ENCODE data around the gene STAP2. TPM values are rescaled to one million over a fixed set of nuclear protein-coding genes. Genes with fewer than 3 reads are reported as not detected.

Gene STAP2
- 10 to 100 TPM in 2 of 3 donors, 1 to 10 TPM in 1; 1.6 to 51.4 (median 25.9) TPM for total RNA-seq

DNA sequence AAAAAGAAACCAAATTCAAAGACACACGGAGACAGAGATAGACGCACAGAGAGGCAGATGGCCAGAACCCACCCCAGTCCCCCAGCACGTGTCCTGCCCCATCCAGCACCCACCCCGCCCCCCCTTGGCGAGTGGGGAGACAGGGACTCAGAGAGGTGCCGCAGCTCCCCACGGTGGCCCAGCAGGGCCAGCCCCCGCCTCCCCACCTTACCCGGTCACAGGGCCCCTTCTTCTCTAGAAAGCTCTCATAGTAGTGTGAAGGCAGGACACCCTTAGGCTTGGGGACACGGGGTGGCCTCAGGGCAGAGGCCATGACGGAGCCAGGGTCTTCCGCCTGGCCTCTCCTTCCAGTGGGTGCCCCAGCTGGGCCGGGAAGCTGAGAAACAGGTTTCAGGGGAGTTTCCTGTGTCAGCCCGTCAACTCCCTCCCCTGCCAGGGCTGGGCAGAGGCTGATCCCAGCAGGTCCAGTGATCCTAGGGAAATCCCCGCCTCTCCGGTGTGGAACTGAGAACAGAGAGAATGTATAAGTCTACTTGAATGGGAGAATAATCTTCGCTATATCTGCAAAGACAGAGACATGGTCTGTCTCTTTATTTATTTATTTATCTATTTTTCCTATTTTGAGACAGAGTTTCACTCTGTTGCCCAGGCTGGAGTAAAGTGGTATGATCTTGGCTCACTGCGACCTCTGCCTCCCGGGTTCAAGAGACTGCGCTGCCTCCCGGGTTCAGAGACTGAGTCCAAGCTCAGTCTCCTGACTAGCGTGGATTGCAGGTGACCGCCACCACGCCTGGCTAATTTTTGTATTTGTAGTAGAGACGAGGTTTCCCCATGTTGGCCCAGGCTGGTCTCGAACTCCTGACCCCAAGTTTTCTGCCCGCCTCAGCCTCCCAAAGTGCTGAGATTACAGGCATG is at the start of gene STAP2:
STAP2 (minus strand) TSS at position 387 of the 915 bp plus-strand sequence; CDS start at position 313, 74 bp downstream.
- no peaks in the 10 kb centered on the region for H3K9me3 ChIP-seq
- no peaks in the 10 kb centered on the region for H3K27me3 ChIP-seq
- peak within 1 kb of the TSS; percentile 88 to 93 for H3K27ac ChIP-seq
- no peaks in the 10 kb centered on the region for H3K4me1 ChIP-seq
- peak within 1 kb of the TSS; percentile 48 to 77 (median 63) for H3K4me3 ChIP-seq
- intact Hi-C loops (cut with DNase I; ENCODE audit: low total_unique reads): loop anchor here (5.0 kb wide), 1 partner anchor 81 kb away; no protein-coding TSS in a partner anchor
- TF ChIP-seq POLR2AphosphoS5 (IDR thresholded peaks at IDR 0.05) (peak in 1 of 3 donors; percentile 34), POLR2A (IDR thresholded peaks at IDR 0.05) (no peak)
- peak; percentile 77 to 79 for DNase-seq (ENCODE audit: low spot score in 2 of 2)
- H3K36me3 ChIP-seq: no peaks in the 10 kb centered on the region

DNA sequence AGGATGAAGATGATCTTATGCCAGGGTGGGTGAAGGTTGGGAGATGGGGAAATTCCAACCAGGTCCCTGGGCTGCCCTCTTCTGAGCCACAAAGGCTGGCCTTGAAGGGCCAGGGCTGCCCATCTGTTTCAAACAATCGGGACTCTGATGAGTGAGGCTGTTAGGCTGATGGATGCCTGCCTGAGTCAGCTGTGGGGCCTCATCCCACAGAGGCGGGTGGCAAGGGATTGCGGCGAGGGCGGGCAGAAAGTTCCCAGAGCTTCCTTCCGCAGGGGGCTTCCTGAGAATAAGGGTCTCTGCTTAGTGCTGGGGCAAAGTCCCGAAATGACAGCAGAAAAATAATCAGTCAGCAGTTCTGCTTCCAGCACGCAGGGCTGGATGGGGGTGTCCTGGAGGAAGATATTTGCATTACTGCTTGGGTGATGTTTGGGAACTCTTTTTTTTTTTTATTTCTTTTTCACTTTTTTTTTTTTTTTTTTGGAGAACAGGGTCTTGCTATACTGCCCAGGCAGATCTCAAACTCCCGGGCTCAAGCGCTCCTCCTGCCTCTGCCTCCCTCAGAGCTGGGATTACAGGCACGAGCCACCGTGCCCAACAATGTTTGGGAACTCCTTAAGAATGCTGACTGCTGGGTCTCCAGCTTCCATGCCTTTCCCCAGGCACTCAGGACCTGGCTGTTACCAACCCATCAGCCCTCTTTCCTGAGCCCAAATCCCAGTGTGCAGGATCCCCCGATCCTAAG is 47.6 kb upstream of the STAP2 start:
- H3K27ac ChIP-seq: peak overlapping the region; percentile 20 to 29
- H3K4me3 ChIP-seq: no peak overlapping the region
- no peaks in the 10 kb centered on the region for H3K9me3 ChIP-seq
- H3K4me1 ChIP-seq: peaks cover 28 to 36% of the 10 kb centered on the region in 2 donors
- TF ChIP-seq POLR2A (IDR thresholded peaks at IDR 0.05) (no peak), POLR2AphosphoS5 (IDR thresholded peaks at IDR 0.05) (no peak)
- TF ChIP-seq, protein P1, sequence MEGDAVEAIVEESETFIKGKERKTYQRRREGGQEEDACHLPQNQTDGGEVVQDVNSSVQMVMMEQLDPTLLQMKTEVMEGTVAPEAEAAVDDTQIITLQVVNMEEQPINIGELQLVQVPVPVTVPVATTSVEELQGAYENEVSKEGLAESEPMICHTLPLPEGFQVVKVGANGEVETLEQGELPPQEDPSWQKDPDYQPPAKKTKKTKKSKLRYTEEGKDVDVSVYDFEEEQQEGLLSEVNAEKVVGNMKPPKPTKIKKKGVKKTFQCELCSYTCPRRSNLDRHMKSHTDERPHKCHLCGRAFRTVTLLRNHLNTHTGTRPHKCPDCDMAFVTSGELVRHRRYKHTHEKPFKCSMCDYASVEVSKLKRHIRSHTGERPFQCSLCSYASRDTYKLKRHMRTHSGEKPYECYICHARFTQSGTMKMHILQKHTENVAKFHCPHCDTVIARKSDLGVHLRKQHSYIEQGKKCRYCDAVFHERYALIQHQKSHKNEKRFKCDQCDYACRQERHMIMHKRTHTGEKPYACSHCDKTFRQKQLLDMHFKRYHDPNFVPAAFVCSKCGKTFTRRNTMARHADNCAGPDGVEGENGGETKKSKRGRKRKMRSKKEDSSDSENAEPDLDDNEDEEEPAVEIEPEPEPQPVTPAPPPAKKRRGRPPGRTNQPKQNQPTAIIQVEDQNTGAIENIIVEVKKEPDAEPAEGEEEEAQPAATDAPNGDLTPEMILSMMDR (IDR thresholded peaks at IDR 0.05): peak in 1 of 3 donors; percentile 10
- H3K36me3 ChIP-seq: no peaks in the 10 kb centered on the region
- H3K27me3 ChIP-seq: no peaks in the 10 kb centered on the region
- intact Hi-C loops (cut with DNase I; ENCODE audit: low total_unique reads): loop anchor here (10.0 kb wide), 1 partner anchor 269 kb away; no protein-coding TSS in a partner anchor
- no peak for DNase-seq (ENCODE audit: low spot score in 2 of 2)

DNA sequence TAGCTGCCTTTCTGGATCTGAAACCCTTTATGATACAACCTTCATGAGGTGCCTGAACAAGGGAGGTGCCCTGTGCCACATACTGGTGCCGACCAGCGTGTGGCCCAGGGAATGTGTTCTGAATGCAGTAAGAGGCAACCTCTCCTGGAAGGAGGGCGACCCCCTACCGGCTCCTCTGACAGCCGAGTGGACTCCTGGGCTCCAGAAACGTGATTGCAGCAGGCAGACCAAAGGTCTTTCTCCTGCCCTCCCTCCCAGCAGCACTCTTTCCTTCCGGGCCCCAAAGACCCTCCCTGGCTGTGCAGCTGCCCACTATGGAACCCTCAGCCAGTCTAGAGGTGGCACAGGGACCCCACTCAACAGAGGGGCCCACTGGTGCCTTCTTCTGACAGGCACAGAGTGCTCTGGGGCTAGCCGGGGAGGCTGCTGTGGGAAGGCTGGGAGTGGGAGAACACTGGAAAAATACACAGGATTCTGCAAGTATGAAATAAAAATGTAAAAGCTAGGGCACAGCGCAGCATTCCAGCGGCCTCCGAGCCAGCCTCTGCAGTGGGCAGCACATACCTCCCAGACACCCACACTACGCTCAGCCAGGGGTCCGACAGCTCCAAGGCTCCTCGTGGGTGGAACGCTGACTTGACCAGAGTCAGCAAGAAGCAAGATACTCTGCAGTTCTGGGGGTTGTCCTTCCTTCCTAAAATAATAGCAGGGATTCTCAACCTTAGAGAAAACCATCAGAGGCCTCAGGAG is 46.8 kb upstream of the STAP2 start:
- Histone ChIP-seq H3K4me1 (peaks cover 21 to 29% of the 10 kb centered on the region in 2 donors), H3K4me3 (no peak overlapping the region), H3K27me3 (no peaks in the 10 kb centered on the region), H3K36me3 (no peaks in the 10 kb centered on the region), H3K9me3 (no peaks in the 10 kb centered on the region), H3K27ac (peak overlapping the region; percentile 20 to 29)
- intact Hi-C loops (cut with DNase I; ENCODE audit: low total_unique reads): loop anchor here (10.0 kb wide), 1 partner anchor 269 kb away; no protein-coding TSS in a partner anchor
- TF ChIP-seq, protein P1 (IDR thresholded peaks at IDR 0.05): no peak
- TF ChIP-seq POLR2A (IDR thresholded peaks at IDR 0.05) (no peak), POLR2AphosphoS5 (IDR thresholded peaks at IDR 0.05) (no peak)
- DNase-seq (ENCODE audit: low spot score in 2 of 2): no peak

- intact Hi-C loops (cut with DNase I; ENCODE audit: low total_unique reads): loop anchor here (10.0 kb wide), 1 partner anchor 275 kb away; no protein-coding TSS in a partner anchor
- no peaks in the 10 kb centered on the region for H3K27me3 ChIP-seq
- no peaks in the 10 kb centered on the region for H3K36me3 ChIP-seq
- peak overlapping the region in 2 of 3 donors; percentile 2 to 47 for H3K4me3 ChIP-seq
- no peaks in the 10 kb centered on the region for H3K9me3 ChIP-seq
- DNase-seq (ENCODE audit: low spot score in 2 of 2): no peak
- H3K4me1 ChIP-seq: peaks cover 11 to 34% of the 10 kb centered on the region in 2 donors
- peak overlapping the region; percentile 80 to 88 for H3K27ac ChIP-seq
- TF ChIP-seq, protein P1 (IDR thresholded peaks at IDR 0.05): no peak
- TF ChIP-seq POLR2AphosphoS5 (IDR thresholded peaks at IDR 0.05) (no peak), POLR2A (IDR thresholded peaks at IDR 0.05) (no peak)
Measured at GRCh38 chr19:4380254-4380727, 41.7 kb upstream of the STAP2 start.

Data from breast epithelium (tissue), 4 donors.